HCT116 (cell line): Measurements from ENCODE around the gene GNAI3.

Experiments
- CEBPB ChIP-seq: IDR thresholded peaks from 2 replicates; pipeline ENCODE4 v1.6.1; 2012; ENCODE audit warnings: low read depth
- CTCF ChIP-seq, 3 experiments: fragments of 200-600 bp in 1 of 3; sonication (generic) in 1 of 3; IDR thresholded peaks in 2 of 3; conservative IDR thresholded peaks in 1 of 3; 2 replicates each; pipeline ENCODE4 v1.5.1; 2012 to 2017; ENCODE audit warnings: low read depth in 2 of 3, low read length in 2 of 3, antibody characterized with exemption in 1 of 3, borderline replicate concordance in 1 of 3, control low read depth in 1 of 3, mild to moderate bottlenecking in 1 of 3, mixed read lengths in 1 of 3, mixed run types in 1 of 3, moderate library complexity in 1 of 3; ENCODE audit not compliant: insufficient read depth in 1 of 3
- ELF1 ChIP-seq: IDR thresholded peaks from 2 replicates; pipeline ENCODE4 v1.6.1; 2012; ENCODE audit warnings: low read depth, borderline replicate concordance
- EZH2 ChIP-seq: fragments of 200-600 bp; sonication (generic); IDR thresholded peaks from 2 replicates; pipeline ENCODE4 v1.6.1; 2017; ENCODE audit warnings: antibody characterized with exemption, mixed run types
- EZH2phosphoT487 ChIP-seq: fragments of 200-600 bp; IDR thresholded peaks from 2 replicates; pipeline ENCODE4 v1.6.1; 2018; ENCODE audit warnings: antibody characterized with exemption, borderline replicate concordance
- FOSL1 ChIP-seq: IDR thresholded peaks from 2 replicates; pipeline ENCODE4 v1.6.1; 2012; ENCODE audit warnings: low read depth
- JUND ChIP-seq: IDR thresholded peaks from 2 replicates; pipeline ENCODE4 v1.6.1; 2012
- POLR2AphosphoS5 ChIP-seq: IDR thresholded peaks from 2 replicates; pipeline ENCODE4 v1.6.1; 2011; ENCODE audit warnings: mild to moderate bottlenecking, low read depth, low read length, moderate library complexity
- RAD21 ChIP-seq: IDR thresholded peaks from 2 replicates; pipeline ENCODE4 v1.6.1; 2012; ENCODE audit warnings: low read depth, mild to moderate bottlenecking
- YY1 ChIP-seq: IDR thresholded peaks from 2 replicates; pipeline ENCODE4 v1.6.1; 2011; ENCODE audit warnings: low read length, low read depth, moderate library complexity, mild to moderate bottlenecking; ENCODE audit not compliant: insufficient replicate concordance; ENCODE audit errors: extremely low read depth
- TF ChIP-seq, protein P1 (sequence below): IDR thresholded peaks from 2 replicates; pipeline ENCODE4 v1.6.1; 2012; ENCODE audit warnings: low read depth

GRCh38 chr1:109578947-109579443 is 30.6 kb downstream of the GNAI3 start:
- TF ChIP-seq CTCF (IDR thresholded peaks at IDR 0.05 in 2 of 3, conservative IDR thresholded peaks at IDR 0.05 in 1 of 3; ENCODE audit: borderline replicate concordance in 1 of 3, insufficient read depth in 1 of 3, low read depth in 2 of 3, low read length in 2 of 3) (no peak), POLR2AphosphoS5 (no peak), RAD21 (no peak), EZH2 (no peak), JUND (no peak), CEBPB (no peak), EZH2phosphoT487 (no peak), ELF1 (no peak), YY1 (no peak), FOSL1 (no peak)
- TF ChIP-seq, protein P1, sequence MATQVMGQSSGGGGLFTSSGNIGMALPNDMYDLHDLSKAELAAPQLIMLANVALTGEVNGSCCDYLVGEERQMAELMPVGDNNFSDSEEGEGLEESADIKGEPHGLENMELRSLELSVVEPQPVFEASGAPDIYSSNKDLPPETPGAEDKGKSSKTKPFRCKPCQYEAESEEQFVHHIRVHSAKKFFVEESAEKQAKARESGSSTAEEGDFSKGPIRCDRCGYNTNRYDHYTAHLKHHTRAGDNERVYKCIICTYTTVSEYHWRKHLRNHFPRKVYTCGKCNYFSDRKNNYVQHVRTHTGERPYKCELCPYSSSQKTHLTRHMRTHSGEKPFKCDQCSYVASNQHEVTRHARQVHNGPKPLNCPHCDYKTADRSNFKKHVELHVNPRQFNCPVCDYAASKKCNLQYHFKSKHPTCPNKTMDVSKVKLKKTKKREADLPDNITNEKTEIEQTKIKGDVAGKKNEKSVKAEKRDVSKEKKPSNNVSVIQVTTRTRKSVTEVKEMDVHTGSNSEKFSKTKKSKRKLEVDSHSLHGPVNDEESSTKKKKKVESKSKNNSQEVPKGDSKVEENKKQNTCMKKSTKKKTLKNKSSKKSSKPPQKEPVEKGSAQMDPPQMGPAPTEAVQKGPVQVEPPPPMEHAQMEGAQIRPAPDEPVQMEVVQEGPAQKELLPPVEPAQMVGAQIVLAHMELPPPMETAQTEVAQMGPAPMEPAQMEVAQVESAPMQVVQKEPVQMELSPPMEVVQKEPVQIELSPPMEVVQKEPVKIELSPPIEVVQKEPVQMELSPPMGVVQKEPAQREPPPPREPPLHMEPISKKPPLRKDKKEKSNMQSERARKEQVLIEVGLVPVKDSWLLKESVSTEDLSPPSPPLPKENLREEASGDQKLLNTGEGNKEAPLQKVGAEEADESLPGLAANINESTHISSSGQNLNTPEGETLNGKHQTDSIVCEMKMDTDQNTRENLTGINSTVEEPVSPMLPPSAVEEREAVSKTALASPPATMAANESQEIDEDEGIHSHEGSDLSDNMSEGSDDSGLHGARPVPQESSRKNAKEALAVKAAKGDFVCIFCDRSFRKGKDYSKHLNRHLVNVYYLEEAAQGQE = no peak
